GM19035 (cell line): ENCODE measurements around the gene B4GALT3.

Source experiments
- ATAC-seq: cut with Tn5 transposase; IDR thresholded peaks from one replicate; pipeline ENCODE4 v1.9.1; 2021; ENCODE audit not compliant: unreplicated experiment

B4GALT3 gene

DNA sequence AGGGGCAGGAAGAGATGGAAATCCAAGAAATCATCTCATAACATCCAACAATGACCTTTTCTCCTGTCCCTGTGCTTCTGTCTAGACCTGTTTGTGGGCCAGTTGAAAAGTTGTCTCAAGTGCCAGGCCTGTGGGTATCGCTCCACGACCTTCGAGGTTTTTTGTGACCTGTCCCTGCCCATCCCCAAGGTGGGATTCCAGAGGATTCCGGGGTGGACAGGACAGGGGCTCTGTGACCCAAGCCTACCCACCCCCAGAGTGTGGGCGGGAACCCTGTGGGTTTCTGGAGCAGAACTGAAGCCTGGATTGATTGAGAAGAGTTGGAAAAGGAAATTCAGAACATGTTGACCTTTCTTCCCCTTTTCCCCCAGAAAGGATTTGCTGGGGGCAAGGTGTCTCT, 13.5 kb downstream of the B4GALT3 start:
- no peak for ATAC-seq

DNA sequence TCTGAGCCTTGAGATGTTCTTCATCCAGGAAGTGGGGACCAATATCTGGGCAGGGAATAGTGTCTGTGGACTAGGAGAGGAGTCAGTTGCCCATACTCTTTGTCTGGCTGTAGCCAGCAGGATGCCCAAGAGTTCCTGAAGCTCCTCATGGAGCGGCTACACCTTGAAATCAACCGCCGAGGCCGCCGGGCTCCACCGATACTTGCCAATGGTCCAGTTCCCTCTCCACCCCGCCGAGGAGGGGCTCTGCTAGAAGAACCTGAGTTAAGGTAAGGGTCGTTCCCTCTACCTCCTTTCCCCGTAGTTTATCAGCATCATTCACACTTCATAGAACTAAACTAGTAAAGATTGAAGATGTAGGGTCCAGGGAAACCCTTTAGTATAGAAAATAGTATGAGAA, 14.5 kb downstream of the B4GALT3 start:
- ATAC-seq, result no peak

DNA sequence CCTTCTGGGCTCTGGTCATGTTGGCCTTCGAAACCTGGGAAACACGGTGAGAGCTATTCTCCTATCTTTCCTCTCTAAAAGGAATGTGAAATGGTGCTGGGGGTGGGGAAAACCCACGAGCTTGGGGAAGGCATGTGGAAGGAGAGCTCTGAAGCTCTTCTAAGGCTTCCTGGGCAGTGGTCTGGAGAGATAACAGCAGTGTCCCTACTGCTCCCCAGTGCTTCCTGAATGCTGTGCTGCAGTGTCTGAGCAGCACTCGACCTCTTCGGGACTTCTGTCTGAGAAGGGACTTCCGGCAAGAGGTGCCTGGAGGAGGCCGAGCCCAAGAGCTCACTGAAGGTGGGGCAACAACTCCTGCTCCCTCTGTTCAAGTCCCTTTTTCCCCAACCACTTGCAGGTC, 15.3 kb downstream of the B4GALT3 start:
- no peak for ATAC-seq

DNA sequence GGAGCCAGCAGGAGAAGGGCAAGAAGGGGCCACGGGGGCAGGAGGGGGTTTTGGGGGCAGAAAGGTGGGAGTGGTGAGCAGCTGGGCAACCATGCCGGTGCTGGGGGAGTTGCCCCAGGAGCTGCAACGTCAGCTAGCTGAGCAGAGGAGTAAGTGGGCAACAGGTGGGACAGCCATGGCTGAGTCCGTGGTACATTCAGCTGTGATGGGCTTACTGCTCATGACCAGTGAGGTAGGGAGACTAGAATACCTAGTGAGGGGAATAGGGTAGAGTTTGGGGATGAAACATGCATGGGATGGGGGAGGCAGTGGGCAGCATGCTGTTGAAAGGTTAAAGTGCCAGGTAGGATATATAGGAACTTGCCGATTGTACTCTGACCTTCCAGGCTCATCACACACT, 15.7 kb downstream of the B4GALT3 start:
- ATAC-seq, result no peak

DNA sequence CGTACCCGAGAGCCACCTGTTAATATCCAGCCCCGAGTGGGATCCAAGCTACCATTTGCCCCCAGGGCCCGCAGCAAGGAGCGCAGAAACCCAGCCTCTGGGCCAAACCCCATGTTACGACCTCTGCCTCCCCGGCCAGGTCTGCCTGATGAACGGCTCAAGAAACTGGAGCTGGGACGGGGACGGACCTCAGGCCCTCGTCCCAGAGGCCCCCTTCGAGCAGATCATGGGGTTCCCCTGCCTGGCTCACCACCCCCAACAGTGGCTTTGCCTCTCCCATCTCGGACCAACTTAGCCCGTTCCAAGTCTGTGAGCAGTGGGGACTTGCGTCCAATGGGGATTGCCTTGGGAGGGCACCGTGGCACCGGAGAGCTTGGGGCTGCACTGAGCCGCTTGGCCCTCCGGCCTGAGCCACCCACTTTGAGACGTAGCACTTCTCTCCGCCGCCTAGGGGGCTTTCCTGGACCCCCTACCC, 16.6 kb downstream of the B4GALT3 start:
- no peak for ATAC-seq

DNA sequence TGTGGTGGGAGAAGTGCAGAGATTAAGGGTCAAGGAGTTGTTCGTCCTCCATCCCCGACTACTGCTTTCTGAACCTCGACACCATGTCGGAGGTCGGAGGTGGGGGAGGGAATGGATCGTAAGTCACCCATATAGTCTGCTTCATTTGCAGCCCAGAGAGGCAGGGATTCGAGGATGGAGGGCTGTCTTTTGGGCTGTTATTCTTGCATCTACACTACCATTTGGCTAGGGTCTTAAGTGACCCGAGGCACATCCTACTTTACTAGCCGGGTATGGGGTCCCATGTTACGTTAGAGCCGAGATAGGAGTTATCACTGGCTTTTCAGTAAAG, 17.4 kb downstream of the B4GALT3 start:
- ATAC-seq, result no peak

DNA sequence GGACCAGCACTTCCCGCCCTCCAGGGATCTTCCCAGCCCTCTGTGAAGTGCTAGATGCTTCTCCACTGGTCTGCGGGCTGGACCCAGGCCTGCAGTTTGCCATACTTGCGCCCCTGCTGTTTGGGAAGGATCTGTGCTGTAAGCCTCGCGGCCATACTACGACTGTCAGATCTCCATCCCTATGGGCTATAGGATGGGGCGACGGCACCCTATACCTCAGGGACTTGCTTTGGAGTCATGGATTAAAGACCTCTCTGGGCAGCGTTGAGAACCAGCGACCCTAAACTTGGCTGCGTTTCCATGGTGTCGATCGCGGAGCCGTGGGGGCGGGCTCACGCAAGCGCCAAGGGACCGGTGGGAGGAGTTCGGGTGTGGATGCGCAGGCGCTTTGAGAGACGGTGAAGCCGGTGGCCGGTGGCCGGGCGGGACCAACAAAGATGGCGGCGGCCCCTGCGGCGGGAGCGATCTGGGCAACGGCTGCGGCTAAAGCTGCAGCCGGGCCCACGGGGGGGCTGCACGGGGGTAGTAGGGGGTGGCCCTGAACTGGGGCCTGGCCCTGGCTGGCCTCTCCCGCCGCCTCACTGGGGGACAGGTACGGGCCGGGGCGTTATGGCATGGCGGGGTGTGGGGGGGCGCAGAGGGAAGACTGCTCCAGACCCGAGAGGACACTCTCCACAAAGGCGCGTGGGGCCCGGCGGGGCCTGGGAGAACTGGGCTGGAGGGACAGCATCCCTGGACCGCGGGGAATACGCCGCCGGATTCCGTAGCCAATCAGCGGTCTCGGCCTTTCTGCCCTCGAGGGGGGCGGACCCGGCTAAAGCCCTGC, 18.0 kb downstream of the B4GALT3 start, which contains the start of gene USP21:
Gene USP21, plus strand, starts transcription at position 414 of the 826 bp plus-strand sequence. CDS start 1,141 bp downstream, outside the sequence.
- ATAC-seq, result peak; percentile 85

DNA sequence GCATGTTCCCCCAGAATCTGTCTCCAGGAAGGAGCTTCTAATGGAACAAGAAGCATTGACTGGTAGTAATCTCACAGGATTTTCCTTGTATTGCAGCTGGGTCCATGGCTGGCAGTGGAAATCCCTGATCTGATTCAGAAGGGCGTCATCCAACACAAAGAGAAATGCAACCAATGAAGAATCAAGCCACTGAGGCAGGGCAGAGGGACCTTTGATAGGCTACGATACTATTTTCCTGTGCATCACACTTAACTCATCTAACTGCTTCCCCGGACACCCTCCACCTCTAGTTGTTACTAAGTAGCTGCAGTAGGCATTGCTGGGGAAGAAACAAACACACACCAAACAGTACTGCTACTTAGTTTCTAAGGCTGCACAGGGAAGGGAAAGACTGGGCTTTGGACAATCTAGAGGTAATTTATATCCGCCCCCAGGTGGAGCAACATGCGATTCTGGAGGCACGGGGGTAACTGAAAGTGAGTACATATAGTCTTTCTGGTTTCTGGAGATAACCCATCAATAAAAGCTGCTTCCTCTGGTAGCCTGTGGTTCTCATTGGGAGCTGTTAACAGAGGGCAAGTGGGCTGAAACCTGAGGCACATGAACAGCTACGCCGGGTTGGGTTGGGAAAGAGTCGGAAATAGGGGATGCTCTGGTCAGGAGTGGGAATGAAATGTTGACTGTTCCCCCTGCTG, 18.8 kb downstream of the B4GALT3 start:
- ATAC-seq, result no peak

DNA sequence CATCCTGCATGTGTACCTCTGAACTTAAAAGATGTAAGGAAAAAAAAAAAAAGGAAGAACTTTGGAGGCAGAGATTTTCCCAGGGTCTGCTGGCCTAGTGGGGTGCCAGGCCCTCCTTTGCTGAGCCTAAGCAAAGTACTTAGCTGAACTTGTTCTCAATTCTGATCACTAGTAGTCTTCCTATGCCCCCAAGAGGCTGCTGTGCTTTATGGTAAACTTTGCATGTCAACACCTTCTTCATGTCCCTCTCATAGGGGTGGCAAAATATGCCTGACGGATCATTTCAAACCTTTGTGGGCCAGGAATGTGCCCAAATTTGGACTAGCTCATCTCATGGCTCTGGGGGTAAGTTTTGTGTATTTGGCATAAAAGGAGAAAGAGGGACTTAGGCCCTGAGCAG, 19.4 kb downstream of the B4GALT3 start:
- ATAC-seq, result no peak

DNA sequence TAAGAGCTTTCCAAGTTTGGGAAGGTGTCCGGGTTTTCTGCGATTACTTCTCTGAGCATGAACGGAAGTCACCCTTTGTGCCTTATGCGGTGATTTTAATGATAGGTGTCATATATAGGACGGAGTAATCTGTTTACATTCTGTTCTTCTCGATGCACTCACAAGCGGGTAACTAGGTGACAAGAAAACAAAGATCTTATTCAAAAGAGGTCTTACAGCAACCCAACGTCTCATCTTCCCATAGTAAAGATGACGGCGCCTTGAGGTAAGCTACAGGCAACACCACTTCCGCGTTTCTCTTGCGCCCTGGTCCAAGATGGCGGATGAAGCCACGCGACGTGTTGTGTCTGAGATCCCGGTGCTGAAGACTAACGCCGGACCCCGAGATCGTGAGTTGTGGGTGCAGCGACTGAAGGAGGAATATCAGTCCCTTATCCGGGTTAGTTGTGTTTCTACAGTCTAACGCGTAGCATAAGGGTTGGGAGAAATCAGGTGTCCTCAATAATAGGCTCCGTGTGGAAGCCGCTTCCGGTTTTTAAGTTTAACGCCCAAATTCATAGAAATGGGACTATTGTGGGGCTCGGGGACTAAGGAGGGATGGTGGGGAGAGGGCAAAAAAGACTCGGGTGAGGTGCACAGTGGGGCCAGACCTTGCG, 23.5 kb downstream of the B4GALT3 start, which contains the start of gene UFC1:
Gene UFC1, plus strand, starts transcription at position 297 of the 656 bp plus-strand sequence. Its CDS starts 20 bp downstream, at position 317.
- ATAC-seq, result peak; percentile 88

DNA sequence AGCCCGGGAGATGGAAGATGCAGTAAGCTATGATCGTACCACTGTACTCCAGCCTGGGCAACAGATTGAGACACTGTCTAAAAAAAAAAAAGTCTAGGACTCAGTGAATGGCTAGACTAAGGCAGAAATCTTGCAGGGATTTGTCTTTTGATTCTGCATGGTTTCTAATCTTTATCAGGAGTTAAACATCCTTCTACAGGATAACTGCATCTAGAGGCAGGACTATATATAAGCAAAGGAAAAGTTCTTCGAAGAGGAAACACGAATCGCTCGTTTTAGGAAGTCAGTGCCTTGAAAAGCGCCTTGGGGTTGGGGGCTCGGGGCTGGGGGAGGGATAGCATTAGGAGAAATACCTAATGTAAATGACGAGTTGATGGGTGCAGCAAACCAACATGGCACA, 24.1 kb downstream of the B4GALT3 start:
- ATAC-seq, result peak; percentile 15

DNA sequence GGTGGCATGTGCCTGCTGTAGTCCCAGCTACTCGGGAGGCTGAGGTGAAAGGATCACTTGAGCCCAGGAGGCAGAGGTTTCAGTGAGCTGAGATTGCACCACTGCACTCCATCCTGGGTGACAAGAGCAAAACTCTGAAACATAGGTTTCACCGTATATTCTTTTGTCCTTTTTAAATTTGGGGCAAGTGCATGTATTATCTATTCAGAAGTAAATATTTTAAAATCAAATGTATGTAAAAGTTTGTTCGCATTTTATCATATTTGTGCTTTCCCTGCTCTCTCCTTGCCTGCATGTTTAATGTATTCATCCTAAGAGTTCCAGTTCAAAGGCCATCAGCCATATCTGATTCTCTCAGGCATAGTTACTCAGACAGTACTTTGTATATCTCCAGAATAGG, 31.5 kb downstream of the B4GALT3 start:
- no peak for ATAC-seq

DNA sequence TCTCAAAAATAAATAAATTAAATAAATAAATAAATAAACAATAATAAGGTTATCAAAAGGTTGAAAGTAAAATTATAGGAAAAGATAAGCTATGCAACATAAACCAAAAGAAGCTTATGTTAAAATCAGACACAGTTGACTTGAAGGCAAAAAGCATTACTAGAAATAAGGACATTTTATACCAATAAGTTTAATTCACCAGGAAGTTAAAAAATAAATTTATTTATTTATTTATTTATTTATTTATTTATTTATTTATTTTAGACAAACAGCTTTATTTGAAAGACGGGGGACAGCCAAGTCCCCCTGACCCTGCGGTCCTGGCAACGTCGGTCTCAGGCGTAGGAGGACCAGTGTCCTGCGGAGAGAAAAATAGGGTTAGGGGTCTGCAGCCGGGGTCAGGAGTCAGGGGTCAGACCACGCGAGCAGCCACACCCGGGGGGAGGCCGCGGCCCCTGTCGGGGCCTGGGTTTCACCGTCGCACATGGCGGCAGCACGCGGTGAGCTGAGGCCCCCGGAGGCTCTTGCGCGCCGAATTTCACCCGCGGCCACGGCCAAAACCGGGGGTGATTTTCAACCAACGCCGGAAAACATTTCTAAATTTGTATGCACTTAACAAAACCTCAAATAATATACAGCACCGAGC, 36.4 kb downstream of the B4GALT3 start:
- ATAC-seq, result no peak

DNA sequence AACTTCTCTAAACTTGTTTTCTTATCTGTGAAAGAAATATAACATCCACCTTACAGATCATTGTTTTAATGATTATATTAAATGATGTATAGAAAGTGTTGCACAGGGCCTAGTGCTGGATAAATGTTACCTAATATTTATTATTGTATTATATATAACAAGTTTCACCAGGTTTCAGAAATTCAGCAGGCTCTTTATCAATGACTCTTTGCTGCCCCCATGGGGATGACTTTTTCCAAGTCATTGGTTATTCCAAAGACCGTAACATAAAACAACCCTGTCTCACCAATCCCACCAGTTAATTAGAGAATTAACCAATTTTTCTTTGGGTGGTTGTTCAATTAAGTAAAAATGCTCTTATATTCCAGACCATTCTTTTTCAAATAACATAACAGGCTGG, 37.5 kb downstream of the B4GALT3 start:
- no peak for ATAC-seq

DNA sequence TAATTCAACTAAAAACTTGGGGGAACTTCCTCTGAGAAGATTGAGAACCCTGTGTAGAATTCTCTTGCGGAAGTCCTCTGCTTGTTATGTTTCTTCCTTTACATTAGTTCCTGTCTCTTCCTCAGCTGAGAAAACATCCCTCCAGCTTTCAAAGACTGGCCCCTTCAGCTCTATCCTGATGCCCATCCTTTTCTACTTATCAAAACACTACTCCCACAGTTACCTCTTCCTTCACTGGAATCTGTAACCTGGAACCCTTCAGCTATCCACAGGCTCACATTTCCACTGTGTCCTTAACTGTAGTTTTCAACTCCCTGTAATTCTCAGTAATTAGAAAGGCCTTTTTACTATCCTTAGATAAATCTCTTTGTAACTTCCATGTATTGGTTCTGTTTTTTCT, 38.9 kb downstream of the B4GALT3 start:
- no peak for ATAC-seq

DNA sequence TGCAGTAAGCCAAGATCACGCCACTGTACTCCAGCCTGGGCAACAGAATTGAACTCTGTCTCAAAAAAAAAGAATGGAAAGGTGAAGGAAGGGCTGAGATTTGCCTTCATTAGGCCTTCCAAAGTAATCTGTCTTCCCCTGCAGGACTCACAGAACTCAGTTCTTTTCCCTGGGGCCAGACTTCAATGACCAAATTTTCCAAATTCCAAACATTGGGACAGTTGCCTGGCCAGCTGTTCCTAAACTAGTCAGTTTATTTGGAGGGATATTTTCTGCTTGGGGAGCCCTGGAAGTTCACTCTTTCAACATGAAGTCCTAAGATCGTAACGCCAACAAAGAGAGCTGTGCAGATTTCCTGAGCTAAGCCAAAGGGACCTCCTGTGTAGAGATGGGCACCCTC, 39.4 kb downstream of the B4GALT3 start:
- ATAC-seq, result no peak

DNA sequence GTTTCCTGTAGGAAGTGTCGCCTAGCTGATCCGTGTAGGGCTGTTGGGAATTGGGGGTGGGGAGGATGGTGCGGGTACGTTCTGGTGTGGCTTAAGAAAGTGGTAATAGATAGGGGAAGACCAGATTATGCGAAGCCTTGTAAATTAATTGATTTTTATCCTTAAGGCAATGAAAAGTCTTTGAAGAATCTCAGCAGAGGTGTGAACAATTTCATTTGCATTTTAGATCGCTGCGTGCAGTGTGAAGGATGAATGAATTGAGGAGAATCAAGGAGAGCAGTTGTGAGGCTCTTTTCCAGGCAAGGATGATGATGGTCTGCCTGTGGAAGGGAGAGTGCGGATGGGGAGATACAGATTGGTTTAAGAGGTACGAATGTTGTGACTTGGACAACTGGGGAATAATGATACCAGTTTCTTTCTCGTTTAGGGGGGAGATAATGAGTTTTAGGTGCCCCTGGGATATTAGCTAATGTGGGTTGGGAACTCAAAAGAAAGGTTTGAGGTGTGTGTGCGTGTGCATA, 44.0 kb downstream of the B4GALT3 start:
- ATAC-seq, result peak; percentile 5

DNA sequence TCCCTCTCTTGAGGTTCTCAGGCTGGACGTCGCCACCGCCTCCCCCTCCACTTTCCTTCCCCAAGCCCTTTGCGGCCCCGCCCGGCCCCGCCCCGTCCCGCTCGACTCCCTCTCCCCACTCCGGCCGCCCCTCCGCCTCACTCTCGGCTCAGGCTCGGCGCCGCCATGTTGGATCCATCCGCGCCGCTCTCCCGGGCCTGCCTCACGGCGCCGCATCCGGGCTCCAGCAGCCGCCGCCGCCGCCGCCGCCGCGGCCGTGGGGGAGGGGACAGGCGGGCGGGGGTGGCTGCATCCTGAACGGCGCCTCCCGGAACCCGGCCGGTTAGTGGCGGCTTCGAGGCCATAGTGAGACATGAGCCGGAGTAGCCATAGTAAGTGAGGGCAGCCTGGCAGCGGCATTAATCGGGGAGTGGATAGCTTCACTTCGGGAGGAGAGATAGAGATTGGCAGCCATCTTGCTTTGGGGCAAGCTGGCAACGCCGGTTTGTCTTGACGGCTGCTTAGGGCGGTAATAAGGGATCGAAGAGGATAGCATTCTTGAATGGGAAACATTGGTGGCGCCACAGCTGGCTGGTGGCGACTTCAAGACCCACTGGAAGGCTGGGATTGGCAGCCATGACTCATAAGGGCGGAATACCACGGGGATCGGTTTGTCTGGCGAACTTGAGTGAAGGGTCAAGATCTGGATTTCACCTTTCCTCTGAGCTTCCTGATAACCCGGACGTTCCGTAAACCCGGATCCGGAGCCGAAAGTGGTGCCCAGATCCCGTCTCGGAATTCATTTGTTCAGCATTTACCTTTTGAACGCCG, 44.7 kb downstream of the B4GALT3 start, which contains the start of gene DEDD:
Gene DEDD, minus strand, starts transcription at position 258 of the 810 bp plus-strand sequence. CDS start 8,205 bp downstream, outside the sequence.
- peak; percentile 96 for ATAC-seq

DNA sequence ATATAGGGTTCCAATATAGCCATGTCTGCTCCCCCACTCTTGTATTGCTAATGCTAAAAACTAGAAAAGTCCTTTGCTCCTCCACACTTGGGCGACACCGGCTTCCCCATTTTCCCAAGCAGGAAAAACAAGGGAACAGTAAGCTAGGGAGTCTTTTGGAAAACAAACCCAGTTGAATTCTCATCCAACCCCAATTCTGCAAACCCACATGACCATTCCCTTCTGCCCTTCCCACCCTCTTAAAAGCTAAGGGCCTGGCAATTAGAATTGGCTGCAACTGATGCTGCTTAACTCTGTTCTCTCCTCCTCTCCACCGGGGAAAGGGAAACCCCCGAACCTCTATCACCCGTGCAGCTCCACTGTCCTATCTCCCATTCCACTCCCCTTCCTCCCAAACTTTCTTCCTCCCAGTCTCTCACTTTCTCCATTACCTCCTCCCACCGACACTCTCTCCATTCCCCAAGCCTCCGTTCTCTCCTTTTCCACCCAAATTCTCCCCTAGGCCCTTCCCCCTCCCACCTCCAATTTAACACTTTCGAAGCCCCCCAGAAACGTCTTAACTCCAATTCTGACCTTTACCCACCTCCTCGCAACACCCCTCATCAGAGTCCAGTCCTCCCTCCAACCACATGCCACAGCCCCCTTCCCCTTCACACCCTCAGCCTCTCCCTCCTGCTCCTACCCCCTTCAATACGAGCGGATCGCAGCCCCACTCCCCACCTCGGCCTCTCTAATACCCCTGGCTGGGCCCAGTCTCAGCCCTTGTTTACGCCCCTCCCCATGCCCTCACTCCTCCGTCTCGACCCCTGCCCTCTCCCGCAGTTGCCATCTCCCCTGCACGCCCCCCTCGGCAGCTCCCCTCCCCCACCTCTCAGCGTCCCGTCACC, 45.5 kb downstream of the B4GALT3 start:
- ATAC-seq, result no peak
